ENCODE data around the gene SLC37A3.
"Not testable (repeated sequence)": the region's sequence is repeated elsewhere in the genome, so short reads cannot be mapped to it uniquely, and the experiment has no call there.

Gene SLC37A3, protein sequence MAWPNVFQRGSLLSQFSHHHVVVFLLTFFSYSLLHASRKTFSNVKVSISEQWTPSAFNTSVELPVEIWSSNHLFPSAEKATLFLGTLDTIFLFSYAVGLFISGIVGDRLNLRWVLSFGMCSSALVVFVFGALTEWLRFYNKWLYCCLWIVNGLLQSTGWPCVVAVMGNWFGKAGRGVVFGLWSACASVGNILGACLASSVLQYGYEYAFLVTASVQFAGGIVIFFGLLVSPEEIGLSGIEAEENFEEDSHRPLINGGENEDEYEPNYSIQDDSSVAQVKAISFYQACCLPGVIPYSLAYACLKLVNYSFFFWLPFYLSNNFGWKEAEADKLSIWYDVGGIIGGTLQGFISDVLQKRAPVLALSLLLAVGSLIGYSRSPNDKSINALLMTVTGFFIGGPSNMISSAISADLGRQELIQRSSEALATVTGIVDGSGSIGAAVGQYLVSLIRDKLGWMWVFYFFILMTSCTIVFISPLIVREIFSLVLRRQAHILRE

DNA sequence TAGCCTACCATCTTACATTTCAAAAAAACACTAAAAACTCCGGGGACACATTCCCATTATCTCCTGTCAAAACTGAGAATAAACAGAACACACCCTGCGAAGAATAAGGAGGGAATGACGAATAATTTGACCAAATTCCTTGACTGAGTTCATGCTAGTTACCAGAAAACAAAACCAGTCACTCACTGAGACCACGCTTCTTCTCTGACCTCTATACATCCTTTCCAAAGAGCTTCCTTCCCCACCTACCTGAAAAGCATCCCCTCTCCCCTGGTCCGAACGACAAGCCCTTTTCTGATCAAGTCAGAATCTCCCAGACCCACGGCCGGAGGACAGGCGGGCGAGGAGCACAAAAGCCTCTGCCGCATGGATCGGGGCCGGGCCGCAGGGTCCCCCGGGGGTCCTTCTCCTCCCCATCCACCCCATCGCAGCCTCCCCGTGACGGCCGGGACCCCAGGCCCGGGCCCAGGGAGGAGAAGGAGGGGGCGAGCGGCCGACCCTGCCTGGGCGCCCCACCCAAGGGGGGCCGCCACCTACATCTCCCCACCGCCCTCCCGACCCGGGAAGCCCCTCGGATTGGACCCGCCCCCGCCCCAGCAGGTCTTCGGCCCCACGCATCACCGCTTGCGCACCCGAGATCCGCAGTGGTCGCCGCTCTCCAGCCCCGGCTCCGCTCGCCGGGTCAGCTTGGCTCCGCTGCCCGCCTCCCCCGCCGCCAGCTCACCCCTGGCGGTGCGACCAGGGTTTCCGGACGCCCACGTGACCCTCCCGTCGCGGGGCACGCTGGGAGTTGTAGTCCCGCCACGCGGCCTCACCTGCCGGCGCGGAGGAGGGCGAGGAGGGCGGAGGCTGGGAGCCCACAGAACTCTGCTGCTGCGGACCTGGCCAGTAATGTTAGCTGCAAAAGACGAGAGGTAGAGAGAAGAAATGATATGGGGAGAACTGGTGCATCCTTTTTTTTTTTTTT is at the start of gene SLC37A3:
TSS of gene SLC37A3 (minus strand) at position 747 of the 967 bp plus-strand sequence. CDS start 16,004 bp downstream, outside the sequence.
- peak; percentile 83 to 87 for DNase-seq (ENCODE audit: low read depth in 2 of 2)

DNA sequence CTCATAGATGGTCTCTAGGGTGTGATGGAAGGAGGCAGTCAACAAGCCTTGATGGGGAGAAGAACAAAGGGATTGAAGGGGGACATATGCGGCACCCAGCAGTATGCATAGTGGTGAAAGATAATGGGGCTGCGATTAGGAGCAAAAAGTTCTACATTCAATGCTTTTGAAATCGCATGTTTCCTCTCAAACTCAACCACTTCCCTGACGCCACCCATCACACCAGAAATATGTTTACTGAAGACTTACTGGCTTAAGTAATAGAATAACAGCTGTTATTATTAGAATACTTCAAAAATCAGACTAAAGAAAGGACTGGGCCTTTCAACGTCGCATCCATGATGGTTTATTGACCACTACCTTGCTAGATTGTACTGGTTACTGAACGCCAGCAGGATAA is 49.5 kb upstream of the SLC37A3 start:
- DNase-seq (ENCODE audit: low read depth in 2 of 2), result no peak

DNA sequence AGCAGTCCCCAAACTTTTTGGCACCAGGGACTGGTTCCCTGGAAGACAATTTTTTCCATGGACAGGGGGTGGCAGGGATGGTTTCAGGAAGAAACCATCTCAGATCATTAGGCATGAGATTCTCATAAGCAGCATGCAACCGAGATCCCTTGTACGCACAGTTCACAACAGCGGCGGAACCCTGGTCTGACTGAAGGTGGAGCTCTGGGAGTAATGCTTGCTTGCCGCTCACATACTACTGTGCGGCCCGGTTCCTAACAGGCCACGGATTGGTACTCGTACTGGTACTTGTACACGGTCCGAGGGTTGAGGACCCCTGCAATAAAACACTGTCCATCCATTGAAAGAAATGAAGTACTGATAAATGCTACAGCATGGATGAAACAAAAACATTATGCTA is 48.1 kb upstream of the SLC37A3 start:
- no peak for DNase-seq (ENCODE audit: low read depth in 2 of 2)

DNA sequence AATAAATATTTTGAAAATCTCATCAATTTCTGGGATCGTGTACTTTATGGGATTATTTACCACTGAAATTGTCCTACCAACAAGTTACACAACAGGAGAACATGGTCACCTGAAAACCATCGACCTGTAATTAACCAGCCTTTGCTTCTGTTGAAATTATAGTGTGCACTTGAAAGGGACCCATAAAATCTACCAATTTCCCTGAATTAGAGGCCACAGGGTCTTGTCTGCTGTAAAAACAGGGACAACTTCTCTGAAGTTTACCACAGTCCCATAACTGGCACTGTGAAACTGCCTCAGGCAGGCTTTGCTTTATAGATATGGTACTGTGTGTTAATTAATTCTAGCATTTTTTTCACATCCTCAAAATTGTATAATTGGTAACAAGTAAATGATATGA is 43.2 kb upstream of the SLC37A3 start:
- DNase-seq (ENCODE audit: low read depth in 2 of 2), result no peak

DNA sequence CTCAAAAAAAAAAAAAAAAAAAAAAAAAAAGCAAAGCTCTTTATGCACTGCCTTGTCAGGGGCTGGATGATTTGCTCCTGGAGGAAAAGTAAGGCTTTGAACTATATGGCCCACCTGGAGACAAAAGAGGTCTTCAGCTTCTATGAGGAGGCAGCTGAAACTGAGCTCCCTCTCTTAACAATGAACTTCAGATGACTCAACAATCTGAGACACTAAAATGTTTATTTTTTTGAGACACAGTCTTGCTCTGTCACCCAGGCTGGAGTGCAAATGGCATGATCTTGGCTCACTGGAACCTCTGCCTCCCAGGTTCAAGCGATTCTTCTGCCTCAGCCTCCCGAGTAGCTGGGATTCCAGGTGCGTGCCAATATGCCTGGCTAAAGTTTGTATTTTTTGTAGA is 42.3 kb upstream of the SLC37A3 start:
- DNase-seq (ENCODE audit: low read depth in 2 of 2), result no peak

DNA sequence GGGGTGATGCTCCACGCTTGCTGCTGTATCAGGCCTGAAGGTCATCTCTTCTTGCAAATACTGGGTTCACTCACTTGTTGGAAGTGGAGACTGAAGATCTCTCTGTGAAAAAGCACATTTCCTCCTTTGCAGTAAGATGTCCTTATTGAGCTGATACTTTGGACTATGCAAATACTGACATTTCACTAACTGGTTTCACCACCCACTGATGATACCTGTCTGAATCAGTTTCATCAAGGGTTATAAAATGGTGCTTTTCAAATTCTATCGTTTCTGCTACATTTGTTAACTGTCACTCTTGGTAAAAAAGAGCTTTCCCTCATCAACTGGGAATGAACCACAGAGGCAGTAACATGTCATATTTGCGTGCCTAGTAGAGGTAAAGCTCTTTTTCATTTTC is 41.0 kb upstream of the SLC37A3 start:
- DNase-seq (ENCODE audit: low read depth in 2 of 2), result no peak

DNA sequence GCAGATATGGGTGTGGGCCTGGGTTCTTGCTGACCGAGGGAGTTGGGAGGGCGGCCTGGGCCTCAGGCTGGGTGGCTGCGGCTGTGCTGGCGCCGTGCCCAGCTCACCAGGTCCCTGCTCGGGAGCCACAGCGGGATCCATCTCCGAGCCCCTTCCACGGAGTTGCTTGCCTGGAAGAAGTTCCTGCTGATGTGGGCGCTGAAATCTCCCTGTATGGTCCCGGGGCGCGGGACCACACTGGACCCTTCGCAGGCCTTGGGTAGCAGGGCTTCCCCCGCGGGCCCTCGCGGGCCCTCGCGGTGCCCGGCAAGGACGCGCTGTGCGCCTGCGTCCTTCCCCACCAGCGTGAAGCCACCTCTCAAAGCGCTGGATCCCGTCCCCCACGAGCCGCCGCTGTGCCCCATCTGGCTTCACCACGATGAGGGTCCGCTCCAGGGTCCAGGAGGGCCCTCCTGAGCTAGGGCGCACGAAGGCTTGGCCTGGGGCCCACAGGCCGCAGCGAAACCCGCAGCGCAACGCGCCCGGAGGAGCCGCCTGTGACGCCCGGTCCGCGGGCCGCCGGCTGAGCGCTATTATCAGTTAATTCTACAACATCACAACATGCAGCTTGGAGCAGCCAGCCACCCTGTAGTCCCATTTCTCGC is 37.0 kb upstream of the SLC37A3 start:
- no peak for DNase-seq (ENCODE audit: low read depth in 2 of 2)

DNA sequence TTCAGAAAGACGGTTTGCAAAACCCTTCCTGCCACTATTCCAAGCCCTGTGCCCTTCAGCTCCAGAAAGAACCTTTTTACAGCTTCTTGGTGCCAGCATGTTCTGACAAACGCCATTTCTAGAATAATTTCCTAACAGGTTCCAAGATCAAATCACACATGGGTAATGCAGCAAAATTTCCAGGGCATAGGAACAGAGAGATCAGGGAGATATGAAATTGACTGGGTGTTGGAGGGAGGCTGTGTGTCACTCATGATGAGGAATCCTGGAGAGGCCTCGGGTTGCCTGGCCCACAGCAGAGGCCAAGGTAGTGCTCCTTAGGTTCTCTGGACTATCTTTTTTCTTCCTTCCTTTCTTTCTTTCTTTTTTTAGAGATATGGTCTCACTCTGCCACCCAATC is 35.1 kb upstream of the SLC37A3 start:
- DNase-seq (ENCODE audit: low read depth in 2 of 2), result no peak

DNA sequence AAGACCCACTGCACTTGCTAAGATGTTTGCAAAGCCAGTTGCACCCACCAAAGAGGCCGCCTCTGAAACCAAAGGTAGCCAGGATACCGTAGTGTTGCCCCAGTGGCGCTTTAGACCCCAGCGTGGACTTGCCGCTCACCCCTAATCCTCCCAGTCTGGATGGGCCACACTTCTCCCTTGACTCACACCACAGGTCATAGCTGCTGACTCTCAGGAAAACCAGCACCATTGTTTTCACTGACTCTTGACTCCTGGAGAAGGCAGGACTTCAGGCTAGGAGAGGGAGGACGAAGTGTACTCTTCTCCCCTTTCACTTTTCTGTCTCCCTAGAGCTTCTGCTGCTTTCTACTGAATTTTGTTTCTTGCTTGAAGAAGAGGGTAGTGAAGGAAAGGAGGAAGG is 27.8 kb upstream of the SLC37A3 start:
- no peak for DNase-seq (ENCODE audit: low read depth in 2 of 2)

DNA sequence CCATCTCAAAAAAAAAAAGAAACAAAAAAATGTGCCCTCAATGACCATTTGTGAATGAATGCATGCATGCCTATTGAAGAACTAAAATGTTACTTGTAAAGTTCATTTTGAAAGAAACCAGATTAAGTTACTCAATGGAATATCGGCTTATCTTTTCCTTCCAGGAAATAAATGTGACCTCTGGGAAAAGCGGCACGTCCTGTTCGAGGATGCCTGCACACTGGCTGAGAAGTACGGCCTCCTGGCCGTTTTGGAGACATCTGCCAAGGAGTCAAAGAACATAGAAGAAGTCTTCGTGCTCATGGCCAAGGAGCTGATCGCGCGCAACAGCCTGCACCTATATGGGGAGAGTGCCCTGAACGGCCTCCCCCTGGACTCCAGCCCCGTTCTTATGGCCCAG is 27.4 kb upstream of the SLC37A3 start:
- DNase-seq (ENCODE audit: low read depth in 2 of 2), result no peak

DNA sequence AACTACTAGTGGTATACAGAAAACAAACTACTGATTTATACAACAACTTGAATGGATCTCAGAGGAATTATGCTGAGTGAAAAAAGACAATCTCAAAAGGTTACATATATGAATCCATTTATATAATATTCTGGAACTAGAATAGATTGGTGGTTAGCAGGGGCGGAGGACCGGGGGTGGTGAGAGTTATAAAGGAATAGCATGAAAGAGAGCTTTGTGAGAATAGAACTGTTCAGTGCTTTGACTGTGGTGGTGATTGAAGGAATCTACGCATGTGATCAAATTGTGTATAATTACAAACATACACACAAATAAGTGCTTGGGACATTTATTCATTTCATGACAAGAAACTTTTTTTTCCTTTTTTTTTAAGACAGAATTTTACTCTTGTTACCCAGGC is 25.2 kb upstream of the SLC37A3 start:
- DNase-seq (ENCODE audit: low read depth in 2 of 2), result no peak

DNA sequence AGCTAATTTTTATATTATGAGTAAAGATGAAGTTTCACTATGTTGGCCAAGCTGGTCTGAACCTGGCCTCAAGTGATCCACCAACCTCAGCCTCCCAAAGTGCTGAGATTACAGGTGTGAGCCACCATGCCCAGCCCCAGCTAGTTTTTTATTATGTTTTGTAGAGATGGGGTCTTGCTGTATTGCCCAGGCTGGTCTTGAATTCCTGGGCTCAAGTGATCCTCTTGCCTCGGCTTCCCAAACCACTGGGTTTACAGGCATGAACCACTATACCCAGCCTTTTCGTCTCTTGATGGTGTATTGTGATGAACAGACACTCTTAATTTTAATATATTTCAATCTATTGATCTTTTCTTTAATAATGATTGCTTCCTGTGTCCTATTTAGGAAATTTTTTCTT is 23.2 kb upstream of the SLC37A3 start:
- no peak for DNase-seq (ENCODE audit: low read depth in 2 of 2)

DNA sequence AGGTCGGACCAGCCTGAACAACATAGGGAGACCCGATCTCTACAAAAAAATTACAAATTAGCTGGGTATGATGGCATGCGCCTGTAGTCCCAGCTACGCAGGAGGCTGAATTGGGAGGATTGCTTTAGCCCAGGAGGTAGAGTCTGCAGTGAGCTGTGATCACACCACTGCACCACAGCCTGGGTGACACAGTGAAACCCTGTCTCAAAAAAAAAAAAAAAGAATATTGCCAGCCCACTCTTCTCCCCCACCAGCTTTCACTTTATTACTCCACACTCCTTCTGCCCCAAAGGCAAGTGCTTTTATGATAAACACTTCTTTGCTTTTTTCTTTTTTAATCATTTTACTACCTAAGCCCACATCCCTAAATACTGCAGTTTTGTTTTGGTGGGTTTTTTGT is 20.3 kb upstream of the SLC37A3 start:
- DNase-seq (ENCODE audit: low read depth in 2 of 2), result no peak

DNA sequence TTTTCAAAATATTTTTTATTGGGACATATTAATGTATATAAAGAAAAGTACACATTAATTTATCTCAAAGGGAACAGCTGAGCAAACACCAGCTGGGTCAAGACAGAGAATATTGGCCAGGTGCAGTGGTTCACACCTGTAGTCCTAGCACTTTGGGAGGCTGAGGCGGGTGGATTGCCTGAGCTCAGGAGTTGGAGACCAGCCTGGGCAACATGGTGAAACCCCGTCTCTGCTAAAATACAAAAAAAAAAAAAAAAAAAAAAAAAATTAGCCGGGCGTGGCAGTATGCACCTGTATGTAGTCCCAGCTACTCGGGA is 19.8 kb upstream of the SLC37A3 start:
- DNase-seq (ENCODE audit: low read depth in 2 of 2), result not testable (repeated sequence)

DNA sequence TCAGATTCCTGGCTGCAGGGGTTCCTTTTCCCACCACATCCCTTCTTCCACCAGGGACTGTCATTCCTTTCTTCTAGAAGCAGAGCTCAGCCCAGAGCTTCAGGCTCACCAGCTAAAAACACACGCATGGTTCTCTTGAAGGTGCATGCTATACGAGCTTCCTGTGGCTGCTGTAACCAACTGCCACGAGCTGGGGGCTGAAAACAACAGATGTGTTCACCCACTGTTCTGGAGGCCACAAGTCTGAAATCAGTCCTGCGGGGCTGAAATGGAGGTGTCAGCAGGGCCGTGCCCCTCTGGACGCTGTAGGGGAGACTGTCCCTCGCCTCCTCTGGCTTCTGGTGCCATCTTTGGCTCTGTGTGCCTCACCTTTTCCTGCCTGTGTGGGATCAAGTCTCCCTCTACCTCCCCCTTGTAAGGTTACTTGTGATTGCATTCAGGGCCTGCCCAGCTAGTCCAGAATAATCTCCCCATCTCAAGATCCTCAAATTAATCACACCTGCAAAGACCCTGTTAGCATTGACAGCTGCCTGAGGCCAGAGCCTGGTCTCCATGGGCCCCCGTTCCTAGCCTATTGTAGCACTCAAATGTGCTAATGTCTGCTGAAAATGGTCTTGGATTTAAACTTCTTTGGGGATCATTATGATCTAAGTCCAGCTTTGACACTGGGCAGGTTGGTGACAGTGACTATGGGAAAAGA is 19.3 kb upstream of the SLC37A3 start:
- no peak for DNase-seq (ENCODE audit: low read depth in 2 of 2)

DNA sequence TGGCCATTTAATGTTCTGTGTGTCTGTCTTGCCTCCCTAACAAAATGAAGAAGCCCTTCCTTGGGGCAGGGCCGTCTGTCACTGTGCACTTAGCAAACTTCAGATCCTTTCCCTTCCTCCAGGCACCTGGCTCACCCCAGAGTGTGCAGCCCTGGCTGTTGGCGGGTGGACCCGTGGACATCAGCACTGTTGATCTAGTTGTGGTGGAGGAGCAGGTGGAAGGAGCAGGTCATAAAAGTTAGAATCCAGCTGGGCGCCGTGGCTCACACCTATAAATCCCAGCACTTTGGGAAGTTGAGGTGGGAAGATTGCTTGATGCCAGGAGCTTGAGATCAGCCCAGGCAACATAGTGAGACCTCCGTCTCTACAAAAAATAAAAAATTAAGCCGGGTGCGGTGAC is 18.2 kb upstream of the SLC37A3 start:
- no peak for DNase-seq (ENCODE audit: low read depth in 2 of 2)

DNA sequence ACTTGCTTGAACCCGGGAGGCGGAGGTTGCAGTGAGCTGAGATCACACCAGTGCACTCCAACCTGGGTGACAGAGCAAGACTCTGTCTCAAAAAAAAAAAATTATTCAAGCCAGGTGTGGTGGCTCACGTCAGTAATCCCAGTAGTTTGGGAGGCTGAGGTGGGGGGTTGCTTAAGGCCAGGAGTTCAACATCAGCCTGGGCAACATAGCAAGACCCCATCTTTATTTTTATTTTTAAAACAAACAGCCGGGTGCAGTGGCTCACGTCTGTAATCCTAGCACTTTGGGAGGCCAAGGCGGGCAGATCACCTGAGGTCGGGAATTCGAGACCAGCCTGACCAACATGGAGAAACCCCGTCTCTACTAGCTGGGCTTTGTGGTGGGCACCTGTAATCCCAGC is 17.5 kb upstream of the SLC37A3 start:
- DNase-seq (ENCODE audit: low read depth in 2 of 2), result not testable (repeated sequence)

DNA sequence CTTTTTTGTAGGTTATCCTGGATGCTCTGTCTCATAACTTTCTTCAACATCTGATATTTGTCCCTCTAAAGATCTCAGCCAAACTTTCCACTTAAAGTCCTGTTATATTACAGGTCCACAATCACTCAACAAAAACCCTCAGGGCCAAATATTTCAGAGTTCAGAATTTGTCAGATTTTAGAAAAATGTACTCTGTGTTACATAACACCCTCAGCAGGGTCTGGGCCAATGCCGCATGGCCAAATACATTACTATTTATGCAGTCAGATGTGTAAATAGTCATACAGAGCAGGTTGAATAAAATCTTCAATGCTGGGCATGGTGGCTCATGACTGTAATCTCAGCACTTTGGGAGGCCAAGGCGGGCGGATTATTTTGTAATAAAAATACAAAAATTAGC is 17.0 kb upstream of the SLC37A3 start:
- no peak for DNase-seq (ENCODE audit: low read depth in 2 of 2)

DNA sequence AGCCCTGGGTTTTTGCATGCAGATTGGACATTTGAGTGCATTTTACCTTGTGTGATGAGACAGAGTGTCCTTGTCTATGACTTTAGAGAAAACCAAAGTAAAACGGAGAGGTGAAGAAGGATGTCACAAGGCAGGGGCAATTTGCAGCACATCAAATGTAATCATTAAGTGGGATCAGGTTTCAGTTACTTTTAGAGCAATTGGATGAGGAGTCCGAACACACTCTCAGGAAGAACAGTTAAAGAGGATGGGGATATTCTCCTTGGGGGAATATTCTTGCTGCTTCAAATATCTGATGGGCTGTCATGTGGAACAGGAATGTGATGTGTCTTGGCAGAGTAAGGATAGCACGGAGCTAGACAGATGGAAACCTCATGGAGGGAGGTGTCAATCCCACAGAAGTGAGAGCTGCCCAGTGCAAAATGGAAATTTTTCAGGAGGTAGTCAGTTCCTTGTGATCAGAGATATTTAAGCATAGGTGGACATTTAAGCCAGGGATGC is 6.3 kb upstream of the SLC37A3 start:
- DNase-seq (ENCODE audit: low read depth in 2 of 2), result no peak

DNA sequence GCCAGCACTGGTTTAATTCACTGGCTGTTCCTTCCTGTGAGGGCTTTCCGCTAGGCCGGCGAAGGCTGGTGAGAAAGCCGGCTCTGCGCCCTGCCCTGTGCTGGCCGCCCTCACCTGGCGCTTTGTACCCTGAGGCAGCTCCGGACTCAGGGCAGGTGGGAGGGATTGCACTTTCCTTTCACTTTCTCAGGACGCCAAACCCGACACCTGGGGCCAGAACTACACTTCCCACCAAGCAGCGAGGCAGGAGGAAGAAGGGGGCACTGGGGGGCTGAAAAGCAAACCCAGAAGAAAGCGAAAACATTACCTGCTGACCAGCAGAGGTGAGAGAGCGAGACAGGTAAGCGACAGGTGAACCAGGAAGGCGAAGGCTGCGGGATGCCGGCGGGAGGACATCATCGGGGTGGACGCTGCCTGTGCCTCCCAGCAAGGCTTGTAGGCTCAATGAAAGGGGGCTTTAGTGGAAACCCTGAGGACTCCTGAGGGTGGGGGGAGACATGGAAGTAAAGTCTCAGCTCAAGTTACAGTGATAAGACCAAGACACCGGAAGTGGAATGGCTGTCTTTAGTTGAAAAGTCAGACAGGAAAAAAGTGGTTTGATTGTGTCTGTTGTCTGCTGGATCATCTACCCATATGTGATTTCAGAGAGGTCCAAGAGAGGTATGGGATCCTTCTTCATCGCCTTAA is 5.7 kb upstream of the SLC37A3 start, which contains the start of gene RAB19:
TSS of gene RAB19 (plus strand) at position 181 of the 687 bp plus-strand sequence. CDS start 3,589 bp downstream, outside the sequence.
- DNase-seq (ENCODE audit: low read depth in 2 of 2), result peak in 1 of 2 donors; percentile 30
